Activated gamma-delta T cell (primary cell): Measurements from ENCODE around the gene SLC22A31.

Experiments used
- DNase-seq: peaks from one replicate; lab custom pipeline; 2025; lab: John Stamatoyannopoulos, UW

Gene SLC22A31

DNA sequence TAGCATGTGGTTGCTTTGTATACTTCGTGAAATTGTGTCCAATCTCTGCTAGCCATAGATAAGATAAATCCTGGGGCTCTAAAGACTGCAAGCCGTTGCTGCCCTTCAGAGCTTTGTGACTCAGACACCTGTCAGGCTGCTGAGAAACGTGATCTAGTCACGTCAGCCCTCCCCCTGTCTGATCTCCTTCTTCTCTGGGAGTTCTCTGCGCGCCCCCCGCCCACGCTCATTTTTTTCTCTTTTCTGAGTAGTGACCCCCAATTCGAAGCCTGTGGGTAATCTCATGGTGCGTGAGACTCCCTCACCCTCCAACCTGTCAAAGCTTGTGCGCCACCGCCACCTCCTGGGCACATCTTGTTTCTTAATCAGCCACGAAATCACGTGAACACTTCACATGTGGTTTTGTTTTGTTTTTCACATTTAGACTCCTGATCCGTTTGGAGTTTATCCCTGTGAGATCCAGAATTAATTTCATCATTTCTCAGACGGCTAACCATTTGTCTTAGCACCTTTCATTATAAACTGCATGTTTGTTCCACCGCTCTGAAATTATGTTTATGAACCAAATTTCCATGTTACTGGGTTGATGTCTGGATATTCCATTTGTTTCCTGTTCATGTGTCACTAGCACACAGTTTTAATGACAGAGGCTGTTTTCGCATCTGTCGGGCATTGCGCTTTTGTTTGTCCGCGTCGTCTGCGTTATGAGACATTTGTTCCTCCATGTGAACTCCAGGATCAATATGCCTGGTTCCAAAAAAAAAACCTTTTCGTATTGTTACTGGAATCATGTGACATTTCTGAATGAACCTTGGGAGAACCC, 16.2 kb upstream of the SLC22A31 start:
- DNase-seq: peak; percentile 40

- no peak for DNase-seq
These were observed 10.7 kb upstream of the SLC22A31 start for GRCh38 chr16:89210904-89211515.

- no peak for DNase-seq
These were observed 10.0 kb upstream of the SLC22A31 start for GRCh38 chr16:89210165-89210903.

DNA sequence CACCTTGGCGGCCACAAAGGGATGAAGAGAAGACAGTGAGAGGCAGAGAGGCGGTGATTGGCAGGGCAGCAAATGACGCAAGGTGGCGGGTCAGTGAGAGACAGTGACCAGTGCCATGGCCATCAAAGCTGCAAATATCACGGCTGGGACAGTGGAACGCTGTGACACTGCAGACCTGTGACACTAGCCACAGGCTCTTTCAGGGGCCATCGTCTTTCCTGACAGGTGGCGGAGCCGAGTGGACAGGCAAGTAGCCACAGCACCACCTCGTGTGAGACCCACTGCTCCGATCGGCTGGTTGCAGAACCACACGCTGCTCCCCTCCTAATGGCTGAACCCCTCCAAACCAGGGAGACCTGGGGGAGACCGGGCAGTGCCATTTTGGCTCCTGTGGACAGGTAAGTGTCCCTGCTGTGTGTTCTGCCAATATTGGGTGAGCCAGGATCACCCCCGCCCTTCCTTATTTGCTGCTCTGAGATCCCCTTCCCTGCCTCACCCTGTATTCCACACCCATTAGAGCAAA, 9.2 kb upstream of the SLC22A31 start:
- DNase-seq: no peak

DNA sequence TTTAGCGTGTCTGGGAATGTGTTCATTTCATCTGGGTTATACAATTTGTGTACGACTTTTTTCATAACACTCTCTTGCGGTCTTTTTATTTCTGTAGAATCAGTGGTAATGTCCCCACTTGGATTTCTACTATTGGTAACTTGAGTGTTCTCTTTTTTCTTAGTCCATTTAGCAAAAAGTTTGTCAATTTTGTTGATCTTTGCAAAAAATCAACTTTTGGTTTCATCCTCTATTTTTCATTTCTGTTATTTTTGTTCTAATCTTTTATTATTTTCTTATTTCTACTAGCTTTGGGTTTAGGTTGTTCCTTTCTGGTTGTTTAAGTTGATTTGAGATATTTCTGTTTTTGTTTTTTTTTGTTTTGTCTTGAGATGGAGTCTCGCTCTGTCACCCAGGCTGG, 7.7 kb upstream of the SLC22A31 start:
- no peak for DNase-seq

- no peak for DNase-seq
These were observed 2.3 kb upstream of the SLC22A31 start for GRCh38 chr16:89202422-89203215.

DNA sequence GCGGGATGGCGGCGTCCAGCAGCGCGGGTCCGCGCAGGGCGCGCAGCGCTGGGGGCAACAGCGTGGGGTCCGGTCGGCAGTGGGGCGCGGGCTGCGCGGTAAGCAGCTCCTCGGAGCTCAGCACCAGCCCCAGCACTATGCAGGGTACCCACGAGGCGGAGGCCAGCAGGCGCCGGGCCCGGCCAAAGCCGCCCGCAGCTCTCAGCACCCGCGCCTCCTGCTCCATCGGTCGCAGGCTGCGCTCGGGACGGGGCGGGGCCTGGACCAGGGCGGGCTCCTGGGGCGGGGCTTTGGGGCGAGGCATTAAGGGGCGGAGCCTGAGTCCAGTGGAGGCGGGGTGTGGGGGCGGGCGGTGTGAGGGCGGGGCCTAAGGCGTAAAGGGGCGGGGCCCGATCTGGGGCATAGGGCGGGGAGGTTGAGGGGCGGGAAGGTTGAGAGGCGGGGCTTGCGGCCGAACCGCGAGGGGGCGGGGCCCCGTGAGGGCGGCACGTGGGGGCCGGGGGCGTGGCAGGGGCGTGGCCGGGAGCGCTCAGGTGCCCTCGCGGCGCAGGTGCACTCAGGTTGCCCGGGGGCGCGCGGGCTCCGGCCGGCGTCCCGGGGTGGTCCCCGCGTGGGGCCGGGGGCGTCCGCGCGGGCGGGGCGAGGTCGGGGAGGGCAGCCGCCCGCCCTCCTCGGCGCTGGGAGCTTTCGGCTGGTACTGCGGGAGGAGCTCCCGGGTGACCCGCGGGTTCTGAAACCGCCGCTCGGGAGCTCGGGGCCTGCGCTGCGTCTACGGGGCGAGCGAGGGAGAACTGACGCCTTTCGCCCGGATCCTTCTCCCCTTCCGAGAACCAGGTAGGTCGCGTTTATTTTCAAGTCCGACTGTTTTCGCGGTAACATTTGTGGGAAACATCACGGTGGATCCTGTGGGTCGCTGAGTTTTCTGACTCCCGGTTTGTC, 1.4 kb upstream of the SLC22A31 start:
- peak; percentile 53 for DNase-seq

DNA sequence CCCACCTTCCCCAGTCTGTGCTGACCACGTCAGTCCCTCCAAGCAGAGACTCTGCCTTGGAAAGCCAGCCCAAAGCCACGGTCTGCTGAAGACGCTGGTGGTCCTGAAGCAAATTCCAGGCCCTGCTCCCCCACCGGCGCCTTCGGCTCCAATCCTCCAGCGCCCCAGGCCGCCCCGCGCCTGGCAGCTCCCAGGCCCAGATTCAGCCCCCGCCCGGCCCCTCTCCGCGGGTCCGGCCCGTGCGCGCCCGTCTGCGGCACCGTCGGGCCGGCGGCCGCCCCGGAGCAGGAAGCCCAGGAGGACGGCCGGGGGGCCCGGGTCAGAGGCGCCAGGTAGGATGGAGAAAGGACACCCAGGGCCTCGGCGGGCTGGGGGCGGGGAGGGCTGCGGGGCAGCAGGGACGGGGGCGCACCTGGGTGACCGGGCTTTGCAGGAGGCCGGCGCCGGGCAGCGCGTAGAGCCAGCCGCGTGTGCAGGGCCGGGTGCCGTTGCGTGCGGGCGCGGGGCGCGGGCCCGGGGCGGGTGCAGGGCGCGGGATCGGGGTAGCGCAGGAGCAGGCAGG, 594 bp upstream of the SLC22A31 start:
- DNase-seq: no peak

DNA sequence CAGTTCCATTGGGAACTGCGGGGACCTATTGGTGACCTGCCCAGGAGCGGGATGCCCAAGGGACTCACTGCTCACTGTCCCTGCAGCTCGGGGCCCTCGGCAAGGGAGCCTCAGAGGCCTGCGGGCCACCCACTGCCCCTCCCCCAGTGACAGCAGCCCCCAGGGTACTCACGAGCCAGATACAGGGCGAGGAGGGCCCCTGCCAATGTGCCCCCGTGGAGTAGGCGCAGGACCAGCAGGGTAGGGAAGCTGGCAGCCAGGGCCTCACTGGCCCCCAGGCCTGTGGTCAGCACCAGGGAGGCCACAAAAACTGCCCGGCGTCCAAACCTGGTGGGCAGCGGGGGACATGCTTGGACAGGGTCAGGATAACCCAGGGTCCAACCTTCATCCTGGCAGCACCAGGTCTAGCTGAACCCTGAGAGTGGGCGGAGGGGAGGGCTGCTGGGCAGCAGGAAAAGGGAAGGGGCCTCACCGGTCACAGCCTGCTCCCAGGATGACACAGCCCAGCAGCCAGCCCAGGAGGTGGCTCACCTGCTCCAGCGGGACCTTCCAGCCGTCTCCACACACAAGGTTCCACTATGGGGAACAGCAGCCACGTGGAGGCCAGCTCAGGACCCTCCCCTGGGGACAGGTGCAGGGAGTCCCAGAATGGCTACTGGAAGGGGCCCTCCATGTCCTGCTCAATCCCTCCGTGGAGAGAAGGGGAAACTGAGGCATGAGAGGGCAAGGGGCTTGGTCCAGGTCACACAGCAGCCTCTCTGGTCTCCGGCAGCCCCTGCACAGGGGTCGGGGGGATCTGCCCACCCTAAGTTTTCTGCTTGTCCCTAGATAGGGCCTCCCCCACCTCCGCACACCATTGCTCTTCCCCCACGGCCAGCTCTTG, 855 bp downstream of the SLC22A31 start:
- DNase-seq: no peak

DNA sequence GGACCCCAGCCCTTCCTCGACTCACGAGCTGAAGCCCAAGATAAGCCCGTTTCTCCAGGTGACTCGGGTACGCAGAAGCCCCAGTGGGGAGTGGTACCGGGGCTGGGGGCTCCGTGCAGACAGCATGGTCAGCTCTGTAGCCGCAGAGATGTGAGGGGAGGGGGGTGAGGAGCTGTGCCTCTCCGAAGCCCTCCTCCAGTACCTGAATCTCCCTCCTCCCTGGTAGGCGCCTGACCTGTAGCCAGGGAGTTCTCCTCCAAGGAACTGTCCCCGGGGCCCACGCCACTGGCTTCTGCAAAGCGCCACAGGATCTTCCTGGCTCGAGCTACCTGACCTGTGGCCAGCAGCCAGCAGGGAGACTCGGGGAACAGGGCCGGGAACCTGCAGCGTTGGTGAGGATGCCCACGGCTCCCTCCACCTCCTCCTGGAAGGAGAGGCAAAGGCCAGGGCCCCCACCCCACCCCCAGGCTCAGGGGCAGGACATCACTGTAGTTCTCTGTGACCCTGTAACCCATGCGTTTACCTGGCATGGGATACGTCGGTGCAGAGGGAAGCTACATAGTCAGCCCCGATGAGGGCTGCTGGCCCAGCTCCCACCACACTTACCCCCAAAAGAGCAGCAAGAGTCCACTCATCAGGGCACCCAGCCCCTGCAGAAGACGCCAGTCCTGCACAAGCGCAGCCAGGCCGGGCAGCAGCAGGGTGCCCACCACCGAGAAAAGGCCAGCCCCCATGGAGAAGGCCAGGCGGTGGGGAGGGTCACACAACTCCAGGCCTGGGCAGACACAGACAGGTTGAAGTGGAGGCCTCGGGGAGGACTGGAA, 1.7 kb downstream of the SLC22A31 start:
- no peak for DNase-seq

- no peak for DNase-seq
These were observed 2.5 kb downstream of the SLC22A31 start for GRCh38 chr16:89197633-89198416.

- no peak for DNase-seq
These were observed 3.2 kb downstream of the SLC22A31 start for GRCh38 chr16:89197033-89197632.

- DNase-seq: no peak
These were observed 4.7 kb downstream of the SLC22A31 start for GRCh38 chr16:89195521-89196171.

DNA sequence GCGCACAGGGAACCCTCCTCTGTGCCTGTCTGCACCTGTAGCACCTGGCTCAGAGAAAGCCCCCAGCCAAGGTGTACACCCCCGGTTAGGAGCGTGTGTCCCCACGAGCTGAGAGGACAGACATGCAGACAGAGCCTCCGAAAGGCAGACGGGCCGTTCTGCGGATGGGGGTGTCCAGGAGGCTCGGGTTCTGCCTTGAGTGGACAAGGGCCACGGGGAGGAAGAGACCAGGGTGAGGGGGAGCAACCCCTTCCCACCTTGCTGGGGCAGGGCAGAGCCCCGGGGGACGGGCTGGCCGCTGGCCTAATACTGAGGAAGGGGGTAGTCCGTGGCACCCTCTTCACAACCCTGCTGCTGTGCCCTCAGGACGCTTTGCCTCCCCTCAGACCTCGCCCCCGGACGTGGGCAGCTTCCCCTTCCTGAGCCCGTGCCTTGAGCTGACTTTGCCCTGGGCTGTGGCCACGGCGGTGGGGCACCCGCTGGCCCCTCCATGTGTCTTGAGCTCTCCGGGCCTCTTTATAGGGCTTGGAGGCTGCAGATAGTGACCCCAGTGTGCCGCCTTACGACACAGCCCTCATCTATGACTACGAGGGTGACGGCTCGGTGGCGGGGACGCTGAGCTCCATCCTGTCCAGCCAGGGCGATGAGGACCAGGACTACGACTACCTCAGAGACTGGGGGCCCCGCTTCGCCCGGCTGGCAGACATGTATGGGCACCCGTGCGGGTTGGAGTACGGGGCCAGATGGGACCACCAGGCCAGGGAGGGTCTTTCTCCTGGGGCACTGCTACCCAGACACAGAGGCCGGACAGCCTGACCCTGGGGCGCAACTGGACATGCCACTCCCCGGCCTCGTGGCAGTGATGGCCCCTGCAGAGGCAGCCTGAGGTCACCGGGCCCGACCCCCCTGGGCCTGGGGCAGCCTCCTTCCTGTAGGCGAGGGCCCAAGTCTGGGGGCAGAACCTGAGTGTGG, 5.7 kb downstream of the SLC22A31 start:
- DNase-seq: no peak

GRCh38 chr16:89193576-89194293, 6.6 kb downstream of the SLC22A31 start:
- no peak for DNase-seq
